ENCODE results near the gene STXBP5.

STXBP5 gene

GRCh38 chr6:147407571-147407970 is 203.4 kb downstream of the STXBP5 start:
- Histone ChIP-seq H3K27ac (ENCODE audit: low read depth, low read length, poor library complexity, severe bottlenecking) (no peak overlapping the region), H3K9me3 (ENCODE audit: low read length) (no peaks in the 10 kb centered on the region), H3K4me3 (ENCODE audit: low read depth, low read length, poor library complexity, severe bottlenecking) (no peak overlapping the region), H3K4me1 (ENCODE audit: insufficient read depth, low read length, severe bottlenecking) (no peaks in the 10 kb centered on the region), H3K36me3 (ENCODE audit: insufficient read depth, low read length) (no peaks in the 10 kb centered on the region), H3F3A (ENCODE audit: insufficient read depth, low read length) (no peaks in the 10 kb centered on the region), H3K4me2 (ENCODE audit: low read length) (no peak overlapping the region), H3K9me2 (ENCODE audit: low read depth, low read length) (no peaks in the 10 kb centered on the region), H3K27me3 (ENCODE audit: insufficient read depth, low read length) (no peaks in the 10 kb centered on the region), H3K79me2 (ENCODE audit: insufficient read depth, low read length) (no peaks in the 10 kb centered on the region), H2AFZ (ENCODE audit: low read length) (no peak overlapping the region), H4K20me1 (ENCODE audit: insufficient read depth, low read length) (no peaks in the 10 kb centered on the region), H3K9ac (ENCODE audit: low read length) (no peak overlapping the region)
- no peak for TF ChIP-seq EZH2 (IDR thresholded peaks at IDR 0.05; ENCODE audit: borderline replicate concordance, low read length)

- H3K4me2 ChIP-seq (ENCODE audit: low read length): no peak overlapping the region
- H2AFZ ChIP-seq (ENCODE audit: low read length): no peak overlapping the region
- H3K4me1 ChIP-seq (ENCODE audit: insufficient read depth, low read length, severe bottlenecking): no peaks in the 10 kb centered on the region
- H3K4me3 ChIP-seq (ENCODE audit: low read depth, low read length, poor library complexity, severe bottlenecking): no peak overlapping the region
- TF ChIP-seq CTCF (IDR thresholded peaks at IDR 0.05; ENCODE audit: low read length) (no peak), EZH2 (IDR thresholded peaks at IDR 0.05; ENCODE audit: borderline replicate concordance, low read length) (no peak)
- no peaks in the 10 kb centered on the region for H3K9me3 ChIP-seq (ENCODE audit: low read length)
- H3K27me3 ChIP-seq (ENCODE audit: insufficient read depth, low read length): no peaks in the 10 kb centered on the region
- no peaks in the 10 kb centered on the region for H4K20me1 ChIP-seq (ENCODE audit: insufficient read depth, low read length)
- H3F3A ChIP-seq (ENCODE audit: insufficient read depth, low read length): no peaks in the 10 kb centered on the region
- no peak overlapping the region for H3K27ac ChIP-seq (ENCODE audit: low read depth, low read length, poor library complexity, severe bottlenecking)
- H3K9ac ChIP-seq (ENCODE audit: low read length): no peak overlapping the region
- H3K9me2 ChIP-seq (ENCODE audit: low read depth, low read length): no peaks in the 10 kb centered on the region
- no peaks in the 10 kb centered on the region for H3K79me2 ChIP-seq (ENCODE audit: insufficient read depth, low read length)
- H3K36me3 ChIP-seq (ENCODE audit: insufficient read depth, low read length): no peaks in the 10 kb centered on the region
Observed at GRCh38 chr6:147416622-147417021, 212.4 kb downstream of the STXBP5 start.

DNA sequence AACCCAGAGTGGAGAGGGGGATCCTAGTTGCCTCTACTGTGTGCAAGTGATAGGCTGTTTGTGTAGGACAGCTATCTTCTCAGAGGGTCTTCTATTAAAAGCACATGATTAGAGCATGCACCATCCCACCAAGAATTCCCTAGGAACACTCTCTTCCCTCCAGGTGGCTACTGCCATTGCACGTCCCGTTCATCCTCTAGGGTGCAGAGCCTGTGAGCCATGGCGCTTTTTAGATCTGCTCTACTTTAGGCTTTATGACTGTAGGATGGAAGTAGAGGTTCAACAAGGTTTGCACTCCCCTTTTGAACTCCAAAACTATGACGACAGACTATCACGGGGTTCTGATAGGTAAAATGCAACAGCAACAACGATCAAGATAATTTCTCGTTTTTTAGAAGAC is 213.7 kb downstream of the STXBP5 start:
- Histone ChIP-seq H3K9ac (ENCODE audit: low read length) (no peak overlapping the region), H3K27me3 (ENCODE audit: insufficient read depth, low read length) (no peaks in the 10 kb centered on the region), H3K27ac (ENCODE audit: low read depth, low read length, poor library complexity, severe bottlenecking) (no peak overlapping the region), H3K4me3 (ENCODE audit: low read depth, low read length, poor library complexity, severe bottlenecking) (no peak overlapping the region), H3K4me1 (ENCODE audit: insufficient read depth, low read length, severe bottlenecking) (no peaks in the 10 kb centered on the region), H3F3A (ENCODE audit: insufficient read depth, low read length) (no peaks in the 10 kb centered on the region), H3K79me2 (ENCODE audit: insufficient read depth, low read length) (no peaks in the 10 kb centered on the region), H3K9me2 (ENCODE audit: low read depth, low read length) (no peaks in the 10 kb centered on the region), H2AFZ (ENCODE audit: low read length) (no peak overlapping the region), H3K4me2 (ENCODE audit: low read length) (no peak overlapping the region), H3K36me3 (ENCODE audit: insufficient read depth, low read length) (no peaks in the 10 kb centered on the region), H3K9me3 (ENCODE audit: low read length) (no peaks in the 10 kb centered on the region), H4K20me1 (ENCODE audit: insufficient read depth, low read length) (no peaks in the 10 kb centered on the region)
- TF ChIP-seq EZH2 (IDR thresholded peaks at IDR 0.05; ENCODE audit: borderline replicate concordance, low read length) (no peak), CTCF (IDR thresholded peaks at IDR 0.05; ENCODE audit: low read length) (no peak)

DNA sequence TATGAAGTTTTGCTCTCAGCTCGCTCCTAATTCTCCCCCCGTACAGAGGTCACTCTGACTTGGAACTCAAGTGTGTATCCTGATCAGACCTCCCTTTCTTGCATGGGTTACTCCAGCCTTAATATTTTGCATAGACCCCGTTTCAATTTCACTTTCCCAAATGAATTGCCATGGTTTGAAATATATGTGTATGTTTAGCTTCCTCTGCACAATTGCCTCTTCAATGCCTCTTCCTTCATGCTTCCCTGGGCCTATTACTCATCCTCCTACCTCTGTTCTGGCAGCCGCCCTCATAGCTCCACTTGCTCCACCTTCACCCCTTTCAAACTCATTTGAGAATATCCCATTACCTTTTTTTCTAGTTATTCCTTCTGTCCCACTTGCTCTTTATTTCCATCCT is 214.3 kb downstream of the STXBP5 start:
- H3K27me3 ChIP-seq (ENCODE audit: insufficient read depth, low read length): no peaks in the 10 kb centered on the region

More for the DNA sequence above, 214.3 kb downstream of the STXBP5 start:
- Histone ChIP-seq H3K36me3 (ENCODE audit: insufficient read depth, low read length) (no peaks in the 10 kb centered on the region), H3K4me2 (ENCODE audit: low read length) (no peak overlapping the region), H3K9ac (ENCODE audit: low read length) (no peak overlapping the region), H3K79me2 (ENCODE audit: insufficient read depth, low read length) (no peaks in the 10 kb centered on the region), H3K4me3 (ENCODE audit: low read depth, low read length, poor library complexity, severe bottlenecking) (no peak overlapping the region), H3K9me3 (ENCODE audit: low read length) (no peaks in the 10 kb centered on the region), H3K4me1 (ENCODE audit: insufficient read depth, low read length, severe bottlenecking) (no peaks in the 10 kb centered on the region), H3K9me2 (ENCODE audit: low read depth, low read length) (no peaks in the 10 kb centered on the region), H3K27ac (ENCODE audit: low read depth, low read length, poor library complexity, severe bottlenecking) (no peak overlapping the region), H4K20me1 (ENCODE audit: insufficient read depth, low read length) (no peaks in the 10 kb centered on the region), H2AFZ (ENCODE audit: low read length) (no peak overlapping the region), H3F3A (ENCODE audit: insufficient read depth, low read length) (no peaks in the 10 kb centered on the region)
- no peak for TF ChIP-seq EZH2 (IDR thresholded peaks at IDR 0.05; ENCODE audit: borderline replicate concordance, low read length)
